Measurements from ENCODE around the gene RERE. TPM values are rescaled to one million over a fixed set of nuclear protein-coding genes. Genes with fewer than 3 reads are reported as not detected.
A peak's percentile ranks its signal among the peaks of the same experiment; 100 is the strongest.
"Not testable (repeated sequence)": the region's sequence is repeated elsewhere in the genome, so short reads cannot be mapped to it uniquely, and the experiment has no call there.

Gene RERE
- total and polyA plus RNA-seq, 2 experiments from 2014 or later, result 148 to 170 TPM

GRCh38 chr1:8623651-8624192 lies 193.7 kb downstream of the RERE start:
- ATAC-seq; H3K4me3 ChIP-seq; H3F3A ChIP-seq (replicated peaks; ENCODE audit: low read depth); H2AFZ ChIP-seq; H3K4me3 Mint-ChIP-seq; DNase-seq (ENCODE audit: low spot score); H3K9me3 Mint-ChIP-seq; H3K27me3 ChIP-seq (ENCODE audit: insufficient read depth); H3K27ac ChIP-seq (ENCODE audit: low read depth); H3K9me2 ChIP-seq (ENCODE audit: insufficient read depth); H3K36me3 ChIP-seq (ENCODE audit: insufficient read depth); H3K36me3 Mint-ChIP-seq (ENCODE audit: low read depth); H3K4me2 ChIP-seq; H3K27ac Mint-ChIP-seq; H3K27me3 Mint-ChIP-seq (ENCODE audit: insufficient read depth, low read depth, poor library complexity): not testable (repeated sequence)
- H3K79me2 ChIP-seq (replicated peaks; ENCODE audit: insufficient read depth), result peaks cover 92% of the 10 kb centered on the region
- H3K4me1 Mint-ChIP-seq, result peaks cover 49% of the 10 kb centered on the region
- H4K20me1 ChIP-seq (replicated peaks; ENCODE audit: insufficient read depth), result peaks cover 43% of the 10 kb centered on the region
- H3K4me1 ChIP-seq (ENCODE audit: insufficient read depth), result peaks cover 42% of the 10 kb centered on the region

DNA sequence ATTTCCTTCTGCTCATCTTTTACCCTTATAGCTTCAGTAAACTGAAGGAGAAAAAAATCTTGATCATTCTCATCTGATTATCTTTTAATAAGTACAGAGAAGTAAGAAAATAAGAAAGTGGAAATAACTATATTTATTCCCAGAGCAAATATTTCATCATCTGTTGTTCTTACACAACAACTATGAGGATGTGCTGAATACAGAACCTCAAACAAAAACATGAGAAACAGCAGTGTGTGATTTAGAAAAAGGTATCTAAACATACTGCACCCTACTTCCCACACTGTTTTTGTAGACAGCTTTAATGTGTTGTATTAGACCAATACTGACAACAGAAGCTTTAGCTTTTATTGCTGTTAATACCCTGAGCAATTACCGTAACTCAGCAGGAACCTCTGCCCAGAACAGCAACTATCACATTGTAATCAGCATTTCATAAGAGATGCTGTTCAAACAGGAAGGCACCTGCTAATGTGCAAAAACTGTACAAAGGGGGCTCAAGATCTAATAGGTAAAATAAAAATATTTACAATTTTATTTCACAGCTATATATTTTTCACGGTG lies 195.6 kb downstream of the RERE start:
- H3F3A ChIP-seq (replicated peaks; ENCODE audit: low read depth); H3K4me3 ChIP-seq; H2AFZ ChIP-seq; H3K9me2 ChIP-seq (ENCODE audit: insufficient read depth); H3K4me3 Mint-ChIP-seq; H3K36me3 Mint-ChIP-seq (ENCODE audit: low read depth); H3K27ac ChIP-seq (ENCODE audit: low read depth); H3K27me3 Mint-ChIP-seq (ENCODE audit: insufficient read depth, low read depth, poor library complexity); DNase-seq (ENCODE audit: low spot score); ATAC-seq; H3K27ac Mint-ChIP-seq; H3K9me3 Mint-ChIP-seq; H3K4me2 ChIP-seq; H3K36me3 ChIP-seq (ENCODE audit: insufficient read depth); H3K27me3 ChIP-seq (ENCODE audit: insufficient read depth): not testable (repeated sequence)
- Histone ChIP-seq H3K79me2 (replicated peaks; ENCODE audit: insufficient read depth) (peaks cover 91% of the 10 kb centered on the region), H3K4me1 (ENCODE audit: insufficient read depth) (peaks cover 25% of the 10 kb centered on the region), H4K20me1 (replicated peaks; ENCODE audit: insufficient read depth) (peaks cover 36% of the 10 kb centered on the region)
- peaks cover 40% of the 10 kb centered on the region for H3K4me1 Mint-ChIP-seq

- H3K4me1 Mint-ChIP-seq, result peaks cover 32% of the 10 kb centered on the region
- H3K27ac Mint-ChIP-seq, result not testable (repeated sequence)
These were observed 196.3 kb downstream of the RERE start for GRCh38 chr1:8621034-8621582.

DNA sequence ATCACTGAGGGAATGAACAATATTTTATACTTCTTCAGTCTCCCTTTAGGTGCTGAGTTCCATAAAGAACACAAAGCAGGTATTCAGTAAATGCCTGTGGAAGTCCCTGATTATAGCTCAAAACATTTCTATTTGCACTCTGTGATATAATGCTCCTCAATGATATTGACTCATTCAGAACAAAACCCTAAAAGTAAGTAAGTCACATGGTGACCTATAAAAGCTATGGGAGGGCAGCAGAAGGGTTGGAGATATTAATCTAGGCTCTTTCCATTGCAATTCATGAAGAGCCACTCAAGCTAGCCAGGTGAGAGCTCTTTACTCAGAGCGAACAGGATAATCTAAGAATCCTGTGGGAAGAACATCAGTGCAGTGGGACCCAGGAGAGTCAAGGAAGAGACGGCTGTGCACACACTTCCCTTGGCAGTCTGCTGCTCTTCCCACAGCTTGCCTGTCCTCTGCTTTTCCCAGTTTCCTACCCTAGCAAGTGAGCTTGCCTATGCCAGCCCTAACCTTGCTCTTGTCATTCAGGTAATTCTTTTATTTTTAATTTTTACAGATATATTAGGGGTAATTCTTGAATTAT lies 197.4 kb downstream of the RERE start:
- not testable (repeated sequence) for H3K27ac Mint-ChIP-seq, H3K9me3 Mint-ChIP-seq
- H3K79me2 ChIP-seq (replicated peaks; ENCODE audit: insufficient read depth), result peaks cover 91% of the 10 kb centered on the region

More at GRCh38 chr1:8621034-8621582, 196.3 kb downstream of the RERE start:
- H3K79me2 ChIP-seq (replicated peaks; ENCODE audit: insufficient read depth), result peaks cover 91% of the 10 kb centered on the region
- not testable (repeated sequence) for H3K4me3 Mint-ChIP-seq; H3K27me3 ChIP-seq (ENCODE audit: insufficient read depth); H3K27ac ChIP-seq (ENCODE audit: low read depth); DNase-seq (ENCODE audit: low spot score); H3K9me2 ChIP-seq (ENCODE audit: insufficient read depth); H3K4me3 ChIP-seq; ATAC-seq; H3K36me3 Mint-ChIP-seq (ENCODE audit: low read depth); H3K9me3 Mint-ChIP-seq; H2AFZ ChIP-seq; H3F3A ChIP-seq (replicated peaks; ENCODE audit: low read depth); H3K36me3 ChIP-seq (ENCODE audit: insufficient read depth); H3K4me2 ChIP-seq; H3K27me3 Mint-ChIP-seq (ENCODE audit: insufficient read depth, low read depth, poor library complexity)
- H4K20me1 ChIP-seq (replicated peaks; ENCODE audit: insufficient read depth), result peaks cover 28% of the 10 kb centered on the region; the same call in 1 of the 2 replicates
- H3K4me1 ChIP-seq (ENCODE audit: insufficient read depth), result peaks cover 18% of the 10 kb centered on the region

GRCh38 chr1:8619419-8619818 lies 198.0 kb downstream of the RERE start:
- not testable (repeated sequence) for ATAC-seq; H3K4me3 ChIP-seq; H3K27ac Mint-ChIP-seq; H3K4me1 ChIP-seq (ENCODE audit: insufficient read depth); H2AFZ ChIP-seq; H3K4me3 Mint-ChIP-seq; H3K36me3 ChIP-seq (ENCODE audit: insufficient read depth); H3K4me2 ChIP-seq; H3K27ac ChIP-seq (ENCODE audit: low read depth); H3K27me3 ChIP-seq (ENCODE audit: insufficient read depth); H3K27me3 Mint-ChIP-seq (ENCODE audit: insufficient read depth, low read depth, poor library complexity); H3K9me3 Mint-ChIP-seq; DNase-seq (ENCODE audit: low spot score); H3F3A ChIP-seq (replicated peaks; ENCODE audit: low read depth); H3K9me2 ChIP-seq (ENCODE audit: insufficient read depth); H3K36me3 Mint-ChIP-seq (ENCODE audit: low read depth)
- H3K4me1 Mint-ChIP-seq, result peaks cover 18% of the 10 kb centered on the region
- H4K20me1 ChIP-seq (replicated peaks; ENCODE audit: insufficient read depth), result peaks cover 27% of the 10 kb centered on the region; the same call in 1 of the 2 replicates
- H3K79me2 ChIP-seq (replicated peaks; ENCODE audit: insufficient read depth), result peaks cover 85% of the 10 kb centered on the region

More for the DNA sequence above, 197.4 kb downstream of the RERE start:
- H3K4me2 ChIP-seq; H3K9me2 ChIP-seq (ENCODE audit: insufficient read depth); H3K4me3 Mint-ChIP-seq; H3K27me3 ChIP-seq (ENCODE audit: insufficient read depth); H2AFZ ChIP-seq; H3K36me3 Mint-ChIP-seq (ENCODE audit: low read depth); H3K4me1 ChIP-seq (ENCODE audit: insufficient read depth); H3K27ac ChIP-seq (ENCODE audit: low read depth); H3F3A ChIP-seq (replicated peaks; ENCODE audit: low read depth); DNase-seq (ENCODE audit: low spot score); H3K4me3 ChIP-seq; H3K36me3 ChIP-seq (ENCODE audit: insufficient read depth); H3K27me3 Mint-ChIP-seq (ENCODE audit: insufficient read depth, low read depth, poor library complexity): not testable (repeated sequence)
- peaks cover 26% of the 10 kb centered on the region; the same call in 1 of the 2 replicates for H4K20me1 ChIP-seq (replicated peaks; ENCODE audit: insufficient read depth)
- ATAC-seq, result peak; percentile 35; the same call in 2 of the 3 replicates
- H3K4me1 Mint-ChIP-seq, result peaks cover 21% of the 10 kb centered on the region

GRCh38 chr1:8616791-8617190 lies 200.6 kb downstream of the RERE start:
- not testable (repeated sequence) for H3K4me2 ChIP-seq; H3K27me3 Mint-ChIP-seq (ENCODE audit: insufficient read depth, low read depth, poor library complexity); H3K4me3 Mint-ChIP-seq; H3K9me2 ChIP-seq (ENCODE audit: insufficient read depth); H3K27ac ChIP-seq (ENCODE audit: low read depth); H3K4me1 Mint-ChIP-seq; DNase-seq (ENCODE audit: low spot score); H3K27me3 ChIP-seq (ENCODE audit: insufficient read depth); H3F3A ChIP-seq (replicated peaks; ENCODE audit: low read depth); H3K36me3 Mint-ChIP-seq (ENCODE audit: low read depth); H3K9me3 Mint-ChIP-seq; H3K4me3 ChIP-seq; H3K27ac Mint-ChIP-seq; H3K36me3 ChIP-seq (ENCODE audit: insufficient read depth); H3K4me1 ChIP-seq (ENCODE audit: insufficient read depth); H2AFZ ChIP-seq; ATAC-seq
- H3K79me2 ChIP-seq (replicated peaks; ENCODE audit: insufficient read depth), result peaks cover 86% of the 10 kb centered on the region
- peaks cover 24% of the 10 kb centered on the region for H4K20me1 ChIP-seq (replicated peaks; ENCODE audit: insufficient read depth)
